ENCODE measurements around the gene HDAC3. TPM values are rescaled to one million over a fixed set of nuclear protein-coding genes. Genes with fewer than 3 reads are reported as not detected.

Gene HDAC3
- total RNA-seq, 2 donors from 2014 or later = 53.5 to 56.2 TPM

DNA sequence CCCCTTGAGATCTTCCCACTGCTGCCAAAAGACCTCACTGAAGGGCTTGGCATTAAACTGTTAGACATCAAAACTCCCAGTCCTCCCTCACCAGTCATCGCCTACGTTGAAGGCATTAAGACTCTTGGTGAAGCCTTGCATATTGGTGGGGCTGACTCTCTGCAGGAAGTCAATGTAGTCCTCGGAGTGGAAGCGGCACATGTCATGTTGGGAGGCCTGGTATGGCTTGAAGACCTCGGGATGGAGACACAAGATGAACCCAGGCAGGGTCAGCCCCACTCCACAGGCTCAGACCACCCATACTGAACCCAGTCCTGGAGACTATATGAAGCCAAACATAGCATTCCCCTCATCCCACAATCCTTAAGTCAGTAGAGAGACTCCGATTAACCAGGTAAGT is 1.9 kb downstream of the HDAC3 start:
- DNase-seq (ENCODE audit: low spot score) = no peak
- no peak for ATAC-seq (ENCODE audit: insufficient number of reproducible peaks, low FRiP score, low read depth)
- Histone ChIP-seq H3K4me1 (ENCODE audit: control insufficient read depth in 1 of 2, low read depth in 2 of 2) (peaks cover 9 to 31% of the 10 kb centered on the region in 2 donors), H3K4me3 (no peak overlapping the region), H3K36me3 (peaks cover 3% of the 10 kb centered on the region), H3K27me3 (replicated peaks; ENCODE audit: insufficient read depth) (no peaks in the 10 kb centered on the region), H3K9me3 (no peaks in the 10 kb centered on the region), H3K27ac (no peak overlapping the region)
- TF ChIP-seq, protein P1, sequence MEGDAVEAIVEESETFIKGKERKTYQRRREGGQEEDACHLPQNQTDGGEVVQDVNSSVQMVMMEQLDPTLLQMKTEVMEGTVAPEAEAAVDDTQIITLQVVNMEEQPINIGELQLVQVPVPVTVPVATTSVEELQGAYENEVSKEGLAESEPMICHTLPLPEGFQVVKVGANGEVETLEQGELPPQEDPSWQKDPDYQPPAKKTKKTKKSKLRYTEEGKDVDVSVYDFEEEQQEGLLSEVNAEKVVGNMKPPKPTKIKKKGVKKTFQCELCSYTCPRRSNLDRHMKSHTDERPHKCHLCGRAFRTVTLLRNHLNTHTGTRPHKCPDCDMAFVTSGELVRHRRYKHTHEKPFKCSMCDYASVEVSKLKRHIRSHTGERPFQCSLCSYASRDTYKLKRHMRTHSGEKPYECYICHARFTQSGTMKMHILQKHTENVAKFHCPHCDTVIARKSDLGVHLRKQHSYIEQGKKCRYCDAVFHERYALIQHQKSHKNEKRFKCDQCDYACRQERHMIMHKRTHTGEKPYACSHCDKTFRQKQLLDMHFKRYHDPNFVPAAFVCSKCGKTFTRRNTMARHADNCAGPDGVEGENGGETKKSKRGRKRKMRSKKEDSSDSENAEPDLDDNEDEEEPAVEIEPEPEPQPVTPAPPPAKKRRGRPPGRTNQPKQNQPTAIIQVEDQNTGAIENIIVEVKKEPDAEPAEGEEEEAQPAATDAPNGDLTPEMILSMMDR (IDR thresholded peaks at IDR 0.05) = no peak

DNA sequence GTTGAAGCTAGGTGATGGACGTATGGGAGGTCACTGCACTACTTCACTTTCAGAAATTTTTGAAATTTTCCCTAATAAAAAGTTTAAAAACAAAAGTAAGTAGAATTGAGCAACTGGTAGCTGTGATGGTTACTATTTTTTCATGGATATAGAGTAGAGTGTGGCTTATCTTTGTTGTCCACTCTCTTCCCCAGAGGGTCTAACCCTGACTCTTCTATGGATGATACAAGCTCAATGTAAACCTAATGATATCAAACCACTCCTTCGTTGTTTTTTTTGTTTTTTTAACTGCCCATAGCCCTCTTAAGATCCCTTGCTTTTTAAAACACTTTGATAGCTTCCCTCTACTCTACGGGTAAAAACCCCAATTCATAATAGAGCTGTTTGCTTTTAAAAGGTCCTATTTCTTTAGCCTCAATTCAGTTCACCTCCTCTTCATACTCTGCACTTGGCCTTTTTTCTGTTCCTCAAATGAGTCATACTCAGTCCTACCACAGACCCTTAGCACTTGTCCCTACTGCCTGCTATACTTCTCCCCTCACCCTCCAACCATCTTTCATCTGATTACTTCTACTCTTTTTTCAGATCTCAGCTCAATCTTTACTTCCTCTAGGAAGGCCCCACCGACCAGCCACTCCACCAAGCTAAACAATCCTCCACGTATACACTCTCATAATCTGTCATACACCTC is 2.6 kb downstream of the HDAC3 start:
- Histone ChIP-seq H3K4me1 (ENCODE audit: control insufficient read depth in 1 of 2, low read depth in 2 of 2) (peaks cover 9 to 31% of the 10 kb centered on the region in 2 donors), H3K27me3 (replicated peaks; ENCODE audit: insufficient read depth) (no peaks in the 10 kb centered on the region), H3K27ac (no peak overlapping the region), H3K36me3 (peaks cover 9% of the 10 kb centered on the region), H3K9me3 (no peaks in the 10 kb centered on the region), H3K4me3 (no peak overlapping the region)
- TF ChIP-seq, protein P1 (IDR thresholded peaks at IDR 0.05) = no peak
- DNase-seq (ENCODE audit: low spot score) = no peak
- ATAC-seq (ENCODE audit: insufficient number of reproducible peaks, low FRiP score, low read depth) = no peak

DNA sequence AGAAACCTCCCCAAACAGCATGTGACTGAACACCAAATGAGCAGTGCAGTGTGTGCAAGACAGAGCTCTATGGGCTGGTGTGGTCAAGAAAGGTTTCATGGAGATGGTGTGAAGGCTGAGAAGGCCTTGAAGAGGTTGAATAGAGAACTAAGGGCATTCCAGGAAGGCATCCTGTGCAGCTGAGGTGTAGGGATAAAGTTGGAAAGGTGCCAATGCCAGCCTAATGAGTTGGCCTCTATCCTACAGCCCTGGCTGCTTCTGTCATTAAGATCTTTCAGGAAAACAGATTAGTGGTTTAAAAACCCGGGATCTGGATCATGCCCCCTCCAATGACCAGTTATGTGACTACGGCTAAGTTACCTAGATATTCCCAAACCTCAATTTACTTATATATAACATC is 4.0 kb downstream of the HDAC3 start:
- Histone ChIP-seq H3K36me3 (peaks cover 23% of the 10 kb centered on the region), H3K27me3 (replicated peaks; ENCODE audit: insufficient read depth) (no peaks in the 10 kb centered on the region), H3K9me3 (no peaks in the 10 kb centered on the region), H3K27ac (no peak overlapping the region), H3K4me1 (ENCODE audit: control insufficient read depth in 1 of 2, low read depth in 2 of 2) (peaks cover 9 to 26% of the 10 kb centered on the region in 2 donors), H3K4me3 (no peak overlapping the region)
- DNase-seq (ENCODE audit: low spot score) = no peak
- TF ChIP-seq, protein P1 (IDR thresholded peaks at IDR 0.05) = no peak
- ATAC-seq (ENCODE audit: insufficient number of reproducible peaks, low FRiP score, low read depth) = no peak

DNA sequence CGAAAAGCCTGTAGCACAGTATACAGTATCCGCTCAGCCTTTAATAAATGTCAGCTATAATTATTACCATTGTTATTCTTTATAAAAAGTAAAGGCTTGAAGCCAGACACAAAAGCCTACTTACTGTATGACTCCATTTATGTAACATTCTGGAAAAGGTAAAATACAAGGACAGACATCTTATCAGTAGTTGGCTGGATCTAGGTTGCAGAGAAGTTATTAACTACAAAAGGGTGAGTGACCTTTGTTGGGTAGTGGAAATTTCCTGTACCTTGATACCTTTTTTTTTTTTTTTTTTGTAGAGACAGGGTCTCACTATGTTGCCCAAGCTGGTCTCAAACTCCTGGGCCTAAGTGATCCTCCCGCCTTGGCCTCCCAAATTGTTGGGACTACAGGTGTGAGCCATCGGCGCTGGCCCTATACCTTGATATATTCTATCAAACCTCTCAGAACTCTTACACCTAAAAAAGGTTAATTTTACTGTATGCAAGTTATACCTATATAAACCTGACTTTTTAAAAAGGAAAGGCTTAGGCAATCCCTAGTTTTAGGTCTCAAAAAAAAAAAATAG is 6.0 kb downstream of the HDAC3 start:
- DNase-seq (ENCODE audit: low spot score) (no peak), ATAC-seq (ENCODE audit: insufficient number of reproducible peaks, low FRiP score, low read depth) (no peak)
- Histone ChIP-seq H3K27me3 (replicated peaks; ENCODE audit: insufficient read depth) (no peaks in the 10 kb centered on the region), H3K4me3 (no peak overlapping the region), H3K4me1 (ENCODE audit: control insufficient read depth in 1 of 2, low read depth in 2 of 2) (peaks cover 6 to 19% of the 10 kb centered on the region in 2 donors), H3K36me3 (peaks cover 34% of the 10 kb centered on the region), H3K27ac (no peak overlapping the region), H3K9me3 (no peaks in the 10 kb centered on the region)
- TF ChIP-seq, protein P1 (IDR thresholded peaks at IDR 0.05) = no peak

DNA sequence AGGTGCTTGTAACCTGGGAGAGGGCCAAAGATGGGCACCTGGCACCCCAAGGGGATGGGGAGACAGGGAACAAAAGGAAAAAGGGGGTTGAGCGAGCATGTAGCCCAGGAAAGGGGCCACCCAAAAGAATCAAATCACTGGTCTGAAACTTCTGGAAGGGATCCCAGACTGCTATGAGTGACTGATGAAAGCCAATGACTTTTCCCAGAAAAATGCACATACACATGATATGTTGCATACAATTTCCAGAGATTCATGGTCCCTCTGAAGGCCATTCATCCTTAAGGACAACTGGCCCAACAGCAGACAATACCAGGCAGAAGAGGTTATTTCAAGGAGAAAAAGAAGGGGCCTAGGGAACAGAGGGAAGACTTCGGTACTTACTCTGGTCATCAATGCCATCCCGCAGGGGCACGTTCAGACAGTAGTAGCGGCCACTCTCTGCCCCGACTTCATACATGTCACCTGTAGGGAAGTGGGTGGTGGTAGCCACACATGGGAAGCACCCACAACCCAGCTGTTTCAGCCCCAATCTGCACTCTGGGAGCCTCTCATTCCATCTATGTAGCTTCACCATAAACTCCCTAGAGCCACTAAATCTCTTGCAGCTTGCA is 8.4 kb downstream of the HDAC3 start:
- Histone ChIP-seq H3K27ac (no peak overlapping the region), H3K4me1 (ENCODE audit: control insufficient read depth in 1 of 2, low read depth in 2 of 2) (no peaks in the 10 kb centered on the region), H3K27me3 (replicated peaks; ENCODE audit: insufficient read depth) (no peaks in the 10 kb centered on the region), H3K9me3 (no peaks in the 10 kb centered on the region), H3K4me3 (no peak overlapping the region), H3K36me3 (peaks cover 48% of the 10 kb centered on the region)
- no peak for DNase-seq (ENCODE audit: low spot score)
- TF ChIP-seq, protein P1 (IDR thresholded peaks at IDR 0.05) = no peak
- ATAC-seq (ENCODE audit: insufficient number of reproducible peaks, low FRiP score, low read depth) = no peak
